ENCODE results near the gene PLPPR5. TPM values are rescaled to one million over a fixed set of nuclear protein-coding genes. Genes with fewer than 3 reads are reported as not detected.
A peak's percentile ranks its signal among the peaks of the same experiment; 100 is the strongest.
"Not testable (repeated sequence)": the region's sequence is repeated elsewhere in the genome, so short reads cannot be mapped to it uniquely, and the experiment has no call there.

Gene PLPPR5
- total RNA-seq (not detected), polyA plus RNA-seq (not detected)
- long read RNA-seq, donor 1, result 0 reads
- long read RNA-seq, donor 2, full-length matches to known transcripts, result 1 of 1 reads
- long read RNA-seq, donor 2, partial matches to known transcripts, result 0 of 1 reads
- long read RNA-seq, donor 2, other reads (novel, unspliced or antisense), result 0 of 1 reads

GRCh38 chr1:99004861-99005442 lies at the start of gene PLPPR5:
PLPPR5 (minus strand) TSS chr1:99004861; CDS start chr1:99004671, 190 bp downstream.
- peaks cover 0 to 83% (median 37%) of the 10 kb centered on the region in 7 donors for H3K27me3 ChIP-seq (replicated peaks in 1 of 7)
- intact Hi-C loops (cut with DNase I; ENCODE audit: low total_unique reads), result no loop called here
- 1 to 4% (median 3%) methylated on average over 38 to 56 of the region's 56 CpGs for WGBS, 5 donors
- DNase-seq, result peak; percentile 75
- peaks cover 0 to 20% (median 14%) of the 10 kb centered on the region in 6 donors for H3K4me1 ChIP-seq
- no peaks in the 10 kb centered on the region for H3K9me3 ChIP-seq
- H3K36me3 ChIP-seq, result no peaks in the 10 kb centered on the region
- peak within 1 kb of the TSS in 7 of 8 donors; percentile 6 to 67 (median 37) for H3K4me3 ChIP-seq
- TF ChIP-seq POLR2AphosphoS5 (IDR thresholded peaks at IDR 0.05), result no peak
- H3K27ac ChIP-seq, result no peak within 1 kb of the TSS

- Histone ChIP-seq H3K4me1 (no peaks in the 10 kb centered on the region), H3K9me3 (peaks cover 0 to 7% (median 0%) of the 10 kb centered on the region in 8 donors), H3K36me3 (no peaks in the 10 kb centered on the region), H3K27me3 (replicated peaks in 1 of 7) (no peaks in the 10 kb centered on the region), H3K4me3 (no peak overlapping the region), H3K27ac (no peak overlapping the region)
- TF ChIP-seq CTCF (IDR thresholded peaks at IDR 0.05 in 8 of 11, conservative IDR thresholded peaks at IDR 0.05 in 3 of 11), result no peak
- no peak for TF ChIP-seq POLR2A (IDR thresholded peaks at IDR 0.05)
- TF ChIP-seq POLR2AphosphoS5 (IDR thresholded peaks at IDR 0.05), result no peak
- intact Hi-C loops (cut with DNase I; ENCODE audit: low total_unique reads), result no loop called here
- WGBS, 5 donors, result 86 to 94% (median 92%) methylated on average over 7 to 10 of the region's 10 CpGs
- DNase-seq, result no peak
These were observed 47.1 kb upstream of the PLPPR5 start for GRCh38 chr1:99051611-99052283.

GRCh38 chr1:99049745-99050144 lies 45.1 kb upstream of the PLPPR5 start:
- WGBS, 5 donors, result 80 to 94% (median 84%) methylated on average over 3 of the region's 3 CpGs

GRCh38 chr1:99036746-99037145 lies 32.1 kb upstream of the PLPPR5 start:
- intact Hi-C loops (cut with DNase I; ENCODE audit: low total_unique reads); H3K4me3 ChIP-seq; H3K4me1 ChIP-seq; H3K27ac ChIP-seq; H3K27me3 ChIP-seq (replicated peaks in 1 of 7); DNase-seq; H3K36me3 ChIP-seq: not testable (repeated sequence)
- 59 to 76% (median 65%) methylated on average over 4 to 5 of the region's 5 CpGs for WGBS, 5 donors
- peaks cover 0 to 95% (median 63%) of the 10 kb centered on the region in 8 donors for H3K9me3 ChIP-seq

More at GRCh38 chr1:99049745-99050144, 45.1 kb upstream of the PLPPR5 start:
- DNase-seq, result no peak
- H3K9me3 ChIP-seq, result peaks cover 0 to 16% (median 2%) of the 10 kb centered on the region in 8 donors
- H3K27me3 ChIP-seq (replicated peaks in 1 of 7), result no peaks in the 10 kb centered on the region
- no peaks in the 10 kb centered on the region for H3K4me1 ChIP-seq
- H3K4me3 ChIP-seq, result no peak overlapping the region
- H3K27ac ChIP-seq, result no peak overlapping the region
- intact Hi-C loops (cut with DNase I; ENCODE audit: low total_unique reads), result no loop called here
- no peaks in the 10 kb centered on the region for H3K36me3 ChIP-seq
- TF ChIP-seq POLR2AphosphoS5 (IDR thresholded peaks at IDR 0.05) (no peak), CTCF (IDR thresholded peaks at IDR 0.05 in 8 of 11, conservative IDR thresholded peaks at IDR 0.05 in 3 of 11) (no peak), POLR2A (IDR thresholded peaks at IDR 0.05) (no peak)

- no peak for TF ChIP-seq CTCF (IDR thresholded peaks at IDR 0.05 in 8 of 11, conservative IDR thresholded peaks at IDR 0.05 in 3 of 11)
- TF ChIP-seq POLR2AphosphoS5 (IDR thresholded peaks at IDR 0.05), result no peak
- Histone ChIP-seq H3K4me3 (no peak overlapping the region), H3K27ac (no peak overlapping the region), H3K9me3 (no peaks in the 10 kb centered on the region), H3K27me3 (replicated peaks in 1 of 7) (no peaks in the 10 kb centered on the region), H3K36me3 (no peaks in the 10 kb centered on the region), H3K4me1 (no peaks in the 10 kb centered on the region)
- no peak for DNase-seq
- WGBS, 5 donors, result 53 to 70% (median 68%) methylated on average over 3 of the region's 3 CpGs
- intact Hi-C loops (cut with DNase I; ENCODE audit: low total_unique reads), result no loop called here
These were observed 13.7 kb upstream of the PLPPR5 start for GRCh38 chr1:99018313-99018712.
